Measurements from ENCODE around the gene RUNDC1. TPM values are rescaled to one million over a fixed set of nuclear protein-coding genes. Genes with fewer than 3 reads are reported as not detected.

RUNDC1 gene
- total and polyA plus RNA-seq, 2 donors (not counting 1 experiment from before 2014, with no cell fraction given) = 8.0 to 8.8 TPM

DNA sequence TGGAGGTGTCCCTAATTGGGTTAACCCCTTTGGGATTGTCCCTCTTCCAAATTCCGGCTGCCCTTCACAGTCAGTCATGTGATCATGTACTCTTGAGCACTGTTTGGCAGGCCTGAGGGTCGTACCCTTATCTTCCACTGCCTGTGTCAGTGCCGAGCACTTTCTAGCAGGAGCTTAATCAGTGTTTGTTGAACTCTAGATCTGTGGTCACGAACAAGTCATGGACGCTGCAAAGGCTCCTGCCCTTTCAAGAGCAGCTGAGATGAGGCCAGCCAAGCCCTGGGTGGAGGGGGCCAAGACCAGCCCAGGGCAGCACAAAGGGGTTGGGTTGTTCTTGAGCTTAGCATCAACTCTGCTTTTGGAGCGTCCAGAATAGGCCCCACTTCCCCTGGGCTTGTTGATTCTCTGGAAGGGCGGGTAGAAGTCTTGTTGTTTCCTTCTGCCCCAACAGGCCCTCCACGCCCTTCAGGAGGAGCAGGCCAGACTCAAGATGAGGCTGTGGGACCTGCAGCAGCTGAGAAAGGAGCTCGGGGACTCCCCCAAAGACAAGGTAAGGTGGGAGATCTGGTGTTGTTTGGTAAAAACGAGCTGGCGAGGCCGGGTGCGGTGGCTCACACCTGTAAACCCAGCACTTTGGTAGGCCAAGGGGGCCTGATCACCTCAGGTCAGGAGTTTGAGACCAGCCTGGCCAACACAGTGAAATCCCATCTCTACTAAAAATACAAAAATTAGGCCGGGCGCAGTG is 31.5 kb downstream of the RUNDC1 start:
- no peaks in the 10 kb centered on the region for H3K27me3 ChIP-seq (ENCODE audit: control insufficient read depth, insufficient read depth, low read length)
- peaks cover 10% of the 10 kb centered on the region for H3K36me3 ChIP-seq (ENCODE audit: control insufficient read depth, insufficient read depth, low read length)
- no peak overlapping the region for H3K4me3 ChIP-seq (replicated peaks in 1 of 4; ENCODE audit: control extremely low read depth in 1 of 4, insufficient read depth in 1 of 4, low read depth in 3 of 4, low read length in 4 of 4)
- no peaks in the 10 kb centered on the region for H3K9me3 ChIP-seq (ENCODE audit: control insufficient read depth, insufficient read depth, low read depth, low read length)
- no peak overlapping the region for H3K9ac ChIP-seq (ENCODE audit: insufficient read depth, low read length)
- no peak overlapping the region for H2AFZ ChIP-seq (ENCODE audit: low read length)
- no peak overlapping the region for H3K4me2 ChIP-seq (ENCODE audit: extremely low read depth, insufficient read depth, low read length)
- H3K27ac ChIP-seq (ENCODE audit: insufficient read depth, low read length) = no peak overlapping the region
- H3K4me1 ChIP-seq (ENCODE audit: control insufficient read depth, extremely low read depth, insufficient read depth, low read length) = no peaks in the 10 kb centered on the region
- TF ChIP-seq EZH2 (IDR thresholded peaks at IDR 0.05; ENCODE audit: low read length, missing control alignments) = no peak
- TF ChIP-seq, protein P1, sequence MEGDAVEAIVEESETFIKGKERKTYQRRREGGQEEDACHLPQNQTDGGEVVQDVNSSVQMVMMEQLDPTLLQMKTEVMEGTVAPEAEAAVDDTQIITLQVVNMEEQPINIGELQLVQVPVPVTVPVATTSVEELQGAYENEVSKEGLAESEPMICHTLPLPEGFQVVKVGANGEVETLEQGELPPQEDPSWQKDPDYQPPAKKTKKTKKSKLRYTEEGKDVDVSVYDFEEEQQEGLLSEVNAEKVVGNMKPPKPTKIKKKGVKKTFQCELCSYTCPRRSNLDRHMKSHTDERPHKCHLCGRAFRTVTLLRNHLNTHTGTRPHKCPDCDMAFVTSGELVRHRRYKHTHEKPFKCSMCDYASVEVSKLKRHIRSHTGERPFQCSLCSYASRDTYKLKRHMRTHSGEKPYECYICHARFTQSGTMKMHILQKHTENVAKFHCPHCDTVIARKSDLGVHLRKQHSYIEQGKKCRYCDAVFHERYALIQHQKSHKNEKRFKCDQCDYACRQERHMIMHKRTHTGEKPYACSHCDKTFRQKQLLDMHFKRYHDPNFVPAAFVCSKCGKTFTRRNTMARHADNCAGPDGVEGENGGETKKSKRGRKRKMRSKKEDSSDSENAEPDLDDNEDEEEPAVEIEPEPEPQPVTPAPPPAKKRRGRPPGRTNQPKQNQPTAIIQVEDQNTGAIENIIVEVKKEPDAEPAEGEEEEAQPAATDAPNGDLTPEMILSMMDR (conservative IDR thresholded peaks at IDR 0.05 in 1 of 2, IDR thresholded peaks at IDR 0.05 in 1 of 2; ENCODE audit: low read depth in 1 of 2, low read length in 2 of 2) = no peak
- no peaks in the 10 kb centered on the region for H4K20me1 ChIP-seq (ENCODE audit: control insufficient read depth, extremely low read depth, insufficient read depth, low read length)
- no peaks in the 10 kb centered on the region for H3K79me2 ChIP-seq (ENCODE audit: control insufficient read depth, insufficient read depth, low read length)
- DNase-seq (ENCODE audit: low read depth in 2 of 2) = no peak

DNA sequence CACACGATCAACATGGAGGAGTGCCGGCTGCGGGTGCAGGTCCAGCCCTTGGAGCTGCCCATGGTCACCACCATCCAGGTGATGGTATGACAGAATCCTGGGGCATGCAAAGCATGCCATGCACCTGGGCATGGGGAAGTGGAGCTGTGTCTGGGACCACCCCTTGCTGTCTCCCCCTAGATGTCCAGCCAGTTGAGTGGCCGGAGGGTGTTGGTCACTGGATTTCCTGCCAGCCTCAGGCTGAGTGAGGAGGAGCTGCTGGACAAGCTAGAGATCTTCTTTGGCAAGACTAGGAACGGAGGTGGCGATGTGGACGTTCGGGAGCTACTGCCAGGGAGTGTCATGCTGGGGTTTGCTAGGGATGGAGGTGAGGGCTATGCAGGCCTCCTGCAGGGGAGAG is 32.9 kb downstream of the RUNDC1 start:
- Histone ChIP-seq H2AFZ (ENCODE audit: low read length) (no peak overlapping the region), H3K4me1 (ENCODE audit: control insufficient read depth, extremely low read depth, insufficient read depth, low read length) (no peaks in the 10 kb centered on the region), H3K9me3 (ENCODE audit: control insufficient read depth, insufficient read depth, low read depth, low read length) (no peaks in the 10 kb centered on the region), H3K27me3 (ENCODE audit: control insufficient read depth, insufficient read depth, low read length) (no peaks in the 10 kb centered on the region), H3K9ac (ENCODE audit: insufficient read depth, low read length) (no peak overlapping the region), H3K4me3 (replicated peaks in 1 of 4; ENCODE audit: control extremely low read depth in 1 of 4, insufficient read depth in 1 of 4, low read depth in 3 of 4, low read length in 4 of 4) (no peak overlapping the region), H3K27ac (ENCODE audit: insufficient read depth, low read length) (no peak overlapping the region), H3K36me3 (ENCODE audit: control insufficient read depth, insufficient read depth, low read length) (peaks cover 15% of the 10 kb centered on the region), H4K20me1 (ENCODE audit: control insufficient read depth, extremely low read depth, insufficient read depth, low read length) (no peaks in the 10 kb centered on the region), H3K79me2 (ENCODE audit: control insufficient read depth, insufficient read depth, low read length) (peaks cover 6% of the 10 kb centered on the region), H3K4me2 (ENCODE audit: extremely low read depth, insufficient read depth, low read length) (no peak overlapping the region)
- TF ChIP-seq EZH2 (IDR thresholded peaks at IDR 0.05; ENCODE audit: low read length, missing control alignments) = no peak
- no peak for DNase-seq (ENCODE audit: low read depth in 2 of 2)

DNA sequence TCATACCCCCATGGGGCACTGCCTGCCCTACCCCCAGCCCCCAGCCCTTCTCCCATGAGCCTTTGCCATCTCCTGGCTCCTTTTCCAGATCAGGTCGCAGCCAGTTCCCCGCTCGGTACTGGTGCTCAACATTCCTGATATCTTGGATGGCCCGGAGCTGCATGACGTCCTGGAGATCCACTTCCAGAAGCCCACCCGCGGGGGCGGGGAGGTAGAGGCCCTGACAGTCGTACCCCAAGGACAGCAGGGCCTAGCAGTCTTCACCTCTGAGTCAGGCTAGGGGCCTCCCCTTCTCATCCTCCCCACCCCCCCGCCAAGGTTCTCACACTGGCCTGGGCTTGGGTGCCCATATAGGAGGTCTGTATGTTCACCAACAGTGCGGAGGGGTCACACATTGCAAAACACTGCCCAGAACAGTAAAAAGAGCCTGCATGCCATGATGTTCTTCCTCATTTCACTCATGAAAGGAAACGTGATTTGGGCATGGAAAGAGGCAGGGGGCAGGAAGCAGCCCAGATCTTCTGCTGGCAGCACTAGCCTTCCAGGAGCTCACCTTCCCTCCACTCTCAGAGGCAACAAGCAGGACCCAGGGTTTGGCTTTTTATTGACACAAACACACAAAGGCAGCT is 33.8 kb downstream of the RUNDC1 start:
- Histone ChIP-seq H3K9me3 (ENCODE audit: control insufficient read depth, insufficient read depth, low read depth, low read length) (no peaks in the 10 kb centered on the region), H3K4me2 (ENCODE audit: extremely low read depth, insufficient read depth, low read length) (no peak overlapping the region), H3K79me2 (ENCODE audit: control insufficient read depth, insufficient read depth, low read length) (peaks cover 11% of the 10 kb centered on the region), H2AFZ (ENCODE audit: low read length) (no peak overlapping the region), H3K4me1 (ENCODE audit: control insufficient read depth, extremely low read depth, insufficient read depth, low read length) (no peaks in the 10 kb centered on the region), H3K4me3 (replicated peaks in 1 of 4; ENCODE audit: control extremely low read depth in 1 of 4, insufficient read depth in 1 of 4, low read depth in 3 of 4, low read length in 4 of 4) (no peak overlapping the region), H3K27me3 (ENCODE audit: control insufficient read depth, insufficient read depth, low read length) (no peaks in the 10 kb centered on the region), H3K27ac (ENCODE audit: insufficient read depth, low read length) (no peak overlapping the region), H3K9ac (ENCODE audit: insufficient read depth, low read length) (no peak overlapping the region), H4K20me1 (ENCODE audit: control insufficient read depth, extremely low read depth, insufficient read depth, low read length) (no peaks in the 10 kb centered on the region), H3K36me3 (ENCODE audit: control insufficient read depth, insufficient read depth, low read length) (peaks cover 19% of the 10 kb centered on the region)
- TF ChIP-seq EZH2 (IDR thresholded peaks at IDR 0.05; ENCODE audit: low read length, missing control alignments) = no peak
- TF ChIP-seq, protein P1 (conservative IDR thresholded peaks at IDR 0.05 in 1 of 2, IDR thresholded peaks at IDR 0.05 in 1 of 2; ENCODE audit: low read depth in 1 of 2, low read length in 2 of 2) = no peak
- DNase-seq (ENCODE audit: low read depth in 2 of 2) = no peak
